SK-N-SH (cell line): ENCODE data around the gene APLP2. TPM values are rescaled to one million over a fixed set of nuclear protein-coding genes. Genes with fewer than 3 reads are reported as not detected.

ENCODE experiments used
- CTCF ChIA-PET: fragments of 300-600, 350-600 bp; formaldehyde crosslinking; extraction: SDS; loops from one replicate; lab custom pipeline; 2021; lab: Yijun Ruan, JAX
- POLR2A ChIA-PET: fragments of 350-600 bp; sonication (Branson Sonifier 250); formaldehyde crosslinking; extraction: SDS; loops from one replicate; lab custom pipeline; 2020; ENCODE audit warnings: antibody characterized with exemption, inconsistent platforms; lab: Yijun Ruan, JAX
- DNase-seq: peaks from one replicate; pipeline ENCODE4 v3.0.0; 2012
- H2AFZ ChIP-seq: fragments of 200-600 bp; sonication (generic); 2 replicates; pipeline ENCODE4 v1.8.1; 2016; ENCODE audit warnings: antibody characterized with exemption, mild to moderate bottlenecking, low read depth
- H3F3A ChIP-seq: fragments of 200-600 bp; sonication (generic); replicated peaks from 2 replicates; pipeline ENCODE3; 2016; ENCODE audit warnings: antibody characterized with exemption, mild to moderate bottlenecking; ENCODE audit not compliant: insufficient read depth
- H3K27ac ChIP-seq, 2 experiments: fragments of 200-500 bp in 1 of 2; fragments of 200-600 bp in 1 of 2; sonication (Bioruptor generic) in 1 of 2; sonication (generic), shearing (Covaris generic) in 1 of 2; 2 replicates each; pipeline versions ENCODE4 v1.5.1 to v1.6.1; 2014 to 2016; ENCODE audit warnings: low read depth in 2 of 2, inconsistent platforms in 1 of 2, low read length in 1 of 2, mild to moderate bottlenecking in 1 of 2, mixed read lengths in 1 of 2
- H3K27me3 ChIP-seq: fragments of 200-600 bp; sonication (generic), shearing (Covaris generic); 2 replicates; pipeline ENCODE4 v1.6.1; 2016; ENCODE audit warnings: mixed run types; ENCODE audit not compliant: insufficient read depth
- H3K36me3 ChIP-seq, 2 experiments: fragments of 200-500 bp in 1 of 2; fragments of 200-600 bp in 1 of 2; sonication (Bioruptor generic) in 1 of 2; sonication (generic) in 1 of 2; replicated peaks in 1 of 2; 2 replicates each; pipeline versions ENCODE3 to v1.5.1; 2014 to 2016; ENCODE audit warnings: low read length in 1 of 2, mild to moderate bottlenecking in 1 of 2; ENCODE audit not compliant: insufficient read depth in 2 of 2, control insufficient read depth in 1 of 2
- H3K4me1 ChIP-seq, 2 experiments: fragments of 200-500 bp in 1 of 2; fragments of 200-600 bp in 1 of 2; sonication (Bioruptor generic) in 1 of 2; sonication (generic), shearing (Covaris generic) in 1 of 2; 2 replicates each; pipeline versions ENCODE4 v1.5.1 to v1.6.1; 2014 to 2016; ENCODE audit warnings: low read depth in 1 of 2, low read length in 1 of 2, mixed run types in 1 of 2; ENCODE audit not compliant: insufficient read depth in 2 of 2, control insufficient read depth in 1 of 2
- H3K4me2 ChIP-seq: fragments of 200-600 bp; sonication (generic), shearing (Covaris generic); 2 replicates; pipeline ENCODE4 v1.6.1; 2017; ENCODE audit warnings: mixed run types
- H3K4me3 ChIP-seq, 2 experiments: fragments of 200-500 bp in 1 of 2; fragments of 200-600 bp in 1 of 2; sonication (Bioruptor generic) in 1 of 2; sonication (generic), shearing (Covaris generic) in 1 of 2; 2 replicates each; pipeline versions ENCODE4 v1.5.1 to v1.8.1; 2014 to 2016; ENCODE audit warnings: low read depth in 2 of 2, inconsistent platforms in 1 of 2, low read length in 1 of 2, mild to moderate bottlenecking in 1 of 2, mixed read lengths in 1 of 2, moderate library complexity in 1 of 2
- H3K79me2 ChIP-seq: fragments of 200-600 bp; sonication (generic); 2 replicates; pipeline ENCODE4 v1.8.1; 2017; ENCODE audit warnings: mild to moderate bottlenecking; ENCODE audit not compliant: insufficient read depth
- H3K9ac ChIP-seq: fragments of 200-600 bp; sonication (generic); 2 replicates; pipeline ENCODE4 v1.6.1; 2017; ENCODE audit warnings: mixed run types
- H3K9me2 ChIP-seq: fragments of 200-600 bp; sonication (generic); 2 replicates; pipeline ENCODE4 v1.6.1; 2017; ENCODE audit warnings: mixed run types
- H3K9me3 ChIP-seq: fragments of 200-600 bp; sonication (generic); 2 replicates; pipeline ENCODE4 v1.6.1; 2017; ENCODE audit warnings: mixed run types, mild to moderate bottlenecking, moderate library complexity
- H4K20me1 ChIP-seq: fragments of 200-600 bp; sonication (generic); 2 replicates; pipeline ENCODE4 v1.6.1; 2017; ENCODE audit warnings: mild to moderate bottlenecking, mixed run types; ENCODE audit not compliant: insufficient read depth
- EP300 ChIP-seq, 2 experiments: IDR thresholded peaks; 2 replicates each; pipeline versions ENCODE4 v1.4.0 to v1.6.1; 2012; ENCODE audit warnings: borderline replicate concordance in 1 of 2, low read depth in 1 of 2, low read length in 1 of 2
- EZH2phosphoT487 ChIP-seq: fragments of 200-600 bp; sonication (generic); IDR thresholded peaks from 2 replicates; pipeline ENCODE4 v1.6.1; 2017; ENCODE audit warnings: low read depth, mixed run types, mild to moderate bottlenecking, antibody characterized with exemption, moderate library complexity, borderline replicate concordance
- FOSL2 ChIP-seq: IDR thresholded peaks from 2 replicates; pipeline ENCODE4 v1.4.0; 2012; ENCODE audit warnings: low read depth, mild to moderate bottlenecking, moderate library complexity, borderline replicate concordance
- GABPA ChIP-seq: IDR thresholded peaks from 2 replicates; pipeline ENCODE4 v1.4.0; 2012; ENCODE audit warnings: low read depth, mild to moderate bottlenecking
- JUND ChIP-seq: IDR thresholded peaks from 2 replicates; pipeline ENCODE4 v1.4.0; 2012
- MEF2A ChIP-seq: IDR thresholded peaks from 2 replicates; pipeline ENCODE4 v1.4.0; 2012; ENCODE audit warnings: low read depth, borderline replicate concordance
- NFIC ChIP-seq: IDR thresholded peaks from 2 replicates; pipeline ENCODE4 v1.4.0; 2012; ENCODE audit warnings: borderline replicate concordance
- POLR2AphosphoS5 ChIP-seq: IDR thresholded peaks from 2 replicates; pipeline ENCODE4 v1.6.1; 2012; ENCODE audit warnings: low read depth, low read length
- RAD21 ChIP-seq: IDR thresholded peaks from 2 replicates; pipeline ENCODE4 v1.6.1; 2012; ENCODE audit warnings: mild to moderate bottlenecking, low read length
- RCOR1 ChIP-seq: fragments of 150-350 bp; IDR thresholded peaks from 2 replicates; pipeline ENCODE4 v1.6.1; 2017; ENCODE audit warnings: antibody characterized with exemption, low read length
- RFX5 ChIP-seq: IDR thresholded peaks from 2 replicates; pipeline ENCODE4 v1.6.1; 2012; ENCODE audit warnings: mild to moderate bottlenecking, improper control_type of control experiment, low read length
- RXRA ChIP-seq: IDR thresholded peaks from 2 replicates; pipeline ENCODE4 v1.4.0; 2012; ENCODE audit warnings: low read depth, mild to moderate bottlenecking, borderline replicate concordance
- SIN3A ChIP-seq: IDR thresholded peaks from 2 replicates; pipeline ENCODE4 v1.6.1; 2012; ENCODE audit warnings: low read depth, mild to moderate bottlenecking, low read length, moderate library complexity, borderline replicate concordance
- TCF12 ChIP-seq: IDR thresholded peaks from 2 replicates; pipeline ENCODE4 v1.4.0; 2012
- TEAD4 ChIP-seq: IDR thresholded peaks from 2 replicates; pipeline ENCODE4 v1.4.0; 2012; ENCODE audit warnings: mild to moderate bottlenecking, borderline replicate concordance; ENCODE audit not compliant: insufficient read depth
- YY1 ChIP-seq: IDR thresholded peaks from 2 replicates; pipeline ENCODE4 v1.4.0; 2012; ENCODE audit warnings: low read depth, mild to moderate bottlenecking
- WGBS: methylation state at CpG from one replicate; pipeline ENCODE4 v1.1.6; 2017; ENCODE audit warnings: low lambda C conversion rate; 5-methylcytosine and 5-hydroxymethylcytosine counted together
- polyA plus RNA-seq, 3 experiments: library from polyadenylated mRNA; depleted of rRNA; stranded (reverse); fragments of >200 nt; gene quantifications; 2 replicates each; pipeline ENCODE4 v1.2.3, GENCODE V29; 2012
- TF ChIP-seq, protein P1 (sequence below): IDR thresholded peaks from 2 replicates; pipeline ENCODE4 v1.4.0; 2012; ENCODE audit warnings: low read depth, borderline replicate concordance
- TF ChIP-seq, protein P2 (sequence below): IDR thresholded peaks from 2 replicates; pipeline ENCODE4 v1.4.0; 2012; ENCODE audit warnings: low read depth, borderline replicate concordance
- TF ChIP-seq, protein P3 (sequence below): fragments of 150-350 bp; IDR thresholded peaks from 2 replicates; pipeline ENCODE4 v1.6.1; 2017; ENCODE audit warnings: antibody characterized with exemption, low read length, low read depth, borderline replicate concordance
- TF ChIP-seq, protein P4 (sequence below): IDR thresholded peaks from 2 replicates; pipeline ENCODE4; 2012

Gene APLP2
- polyA plus RNA-seq, 1 of the 3 experiments (the other 2 are of a cell fraction) = 424 TPM

DNA sequence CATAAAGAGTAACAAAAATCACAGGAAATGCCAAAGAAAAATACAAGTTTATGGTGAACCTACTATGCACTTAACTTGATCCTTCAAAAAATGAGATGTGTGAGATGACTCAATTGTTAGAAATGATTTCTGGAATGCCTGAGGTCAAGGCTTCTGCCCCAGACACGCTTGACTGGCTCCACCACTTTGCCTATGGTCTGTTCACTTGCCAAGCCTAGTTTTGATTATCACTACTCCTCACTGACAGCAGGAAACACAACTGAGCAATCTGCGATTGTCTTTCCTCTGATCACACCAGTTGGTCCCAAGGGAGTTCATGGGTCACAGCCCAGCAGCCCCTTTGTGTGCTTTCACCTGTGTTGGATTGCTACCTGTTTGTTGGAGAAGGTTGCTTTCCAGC, 46.5 kb upstream of the APLP2 start (continued):
- TF ChIP-seq, protein P1, sequence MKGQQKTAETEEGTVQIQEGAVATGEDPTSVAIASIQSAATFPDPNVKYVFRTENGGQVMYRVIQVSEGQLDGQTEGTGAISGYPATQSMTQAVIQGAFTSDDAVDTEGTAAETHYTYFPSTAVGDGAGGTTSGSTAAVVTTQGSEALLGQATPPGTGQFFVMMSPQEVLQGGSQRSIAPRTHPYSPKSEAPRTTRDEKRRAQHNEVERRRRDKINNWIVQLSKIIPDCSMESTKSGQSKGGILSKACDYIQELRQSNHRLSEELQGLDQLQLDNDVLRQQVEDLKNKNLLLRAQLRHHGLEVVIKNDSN = no peak
- TF ChIP-seq RAD21 = no peak
- TF ChIP-seq RFX5 = no peak
- no peak for TF ChIP-seq YY1
- TF ChIP-seq EZH2phosphoT487 = no peak
- TF ChIP-seq GABPA = no peak
- no peak for TF ChIP-seq SIN3A
- TF ChIP-seq EP300 (IDR thresholded peaks at IDR 0.05; ENCODE audit: borderline replicate concordance in 1 of 2, low read depth in 1 of 2, low read length in 1 of 2) = peak in 1 of 2 experiments; percentile 56; a peak in 1 of 4 replicates
- no peak for TF ChIP-seq RXRA
- TF ChIP-seq, protein P2, sequence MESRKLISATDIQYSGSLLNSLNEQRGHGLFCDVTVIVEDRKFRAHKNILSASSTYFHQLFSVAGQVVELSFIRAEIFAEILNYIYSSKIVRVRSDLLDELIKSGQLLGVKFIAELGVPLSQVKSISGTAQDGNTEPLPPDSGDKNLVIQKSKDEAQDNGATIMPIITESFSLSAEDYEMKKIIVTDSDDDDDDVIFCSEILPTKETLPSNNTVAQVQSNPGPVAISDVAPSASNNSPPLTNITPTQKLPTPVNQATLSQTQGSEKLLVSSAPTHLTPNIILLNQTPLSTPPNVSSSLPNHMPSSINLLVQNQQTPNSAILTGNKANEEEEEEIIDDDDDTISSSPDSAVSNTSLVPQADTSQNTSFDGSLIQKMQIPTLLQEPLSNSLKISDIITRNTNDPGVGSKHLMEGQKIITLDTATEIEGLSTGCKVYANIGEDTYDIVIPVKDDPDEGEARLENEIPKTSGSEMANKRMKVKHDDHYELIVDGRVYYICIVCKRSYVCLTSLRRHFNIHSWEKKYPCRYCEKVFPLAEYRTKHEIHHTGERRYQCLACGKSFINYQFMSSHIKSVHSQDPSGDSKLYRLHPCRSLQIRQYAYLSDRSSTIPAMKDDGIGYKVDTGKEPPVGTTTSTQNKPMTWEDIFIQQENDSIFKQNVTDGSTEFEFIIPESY = no peak
- no peak for TF ChIP-seq RCOR1
- TF ChIP-seq, protein P3, sequence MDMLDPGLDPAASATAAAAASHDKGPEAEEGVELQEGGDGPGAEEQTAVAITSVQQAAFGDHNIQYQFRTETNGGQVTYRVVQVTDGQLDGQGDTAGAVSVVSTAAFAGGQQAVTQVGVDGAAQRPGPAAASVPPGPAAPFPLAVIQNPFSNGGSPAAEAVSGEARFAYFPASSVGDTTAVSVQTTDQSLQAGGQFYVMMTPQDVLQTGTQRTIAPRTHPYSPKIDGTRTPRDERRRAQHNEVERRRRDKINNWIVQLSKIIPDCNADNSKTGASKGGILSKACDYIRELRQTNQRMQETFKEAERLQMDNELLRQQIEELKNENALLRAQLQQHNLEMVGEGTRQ = no peak

DNA sequence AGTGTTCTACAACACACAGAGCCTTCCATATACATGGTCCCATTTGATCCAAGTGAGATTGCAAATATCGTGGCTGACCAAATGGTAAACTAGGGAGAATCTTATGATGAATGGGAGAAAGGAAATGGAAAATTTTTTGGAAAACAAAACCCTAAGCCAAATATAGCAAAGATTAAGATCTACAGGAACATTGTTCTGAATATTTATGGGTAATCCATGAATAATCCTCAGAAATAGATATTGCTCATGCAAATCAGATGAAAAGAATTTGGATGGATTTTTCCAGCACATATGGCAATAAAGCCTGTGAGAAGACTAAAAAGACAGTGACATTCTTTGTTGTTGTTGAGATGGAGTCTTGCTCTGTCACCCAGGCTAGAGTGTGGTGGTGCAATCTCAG, 45.3 kb upstream of the APLP2 start:
- Histone ChIP-seq H4K20me1 (no peaks in the 10 kb centered on the region), H3F3A (peaks cover 31% of the 10 kb centered on the region), H3K27ac (peak overlapping the region in 1 of 2 experiments; percentile 75; a peak in 2 of 4 replicates), H3K79me2 (no peaks in the 10 kb centered on the region), H3K9me2 (no peaks in the 10 kb centered on the region), H3K4me1 (peaks cover 0 to 16% of the 10 kb centered on the region in 2 experiments; a peak in 2 of 4 replicates), H3K27me3 (no peaks in the 10 kb centered on the region), H3K4me3 (no peak overlapping the region), H2AFZ (no peak overlapping the region), H3K4me2 (peak overlapping the region; percentile 7; the same call in 1 of the 2 replicates), H3K9me3 (no peaks in the 10 kb centered on the region), H3K9ac (peak overlapping the region; percentile 17; the same call in 1 of the 2 replicates), H3K36me3 (no peaks in the 10 kb centered on the region)
- no peak for DNase-seq
- ChIA-PET CTCF (no interaction called here), POLR2A (no interaction called here)
- TF ChIP-seq YY1 = no peak
- TF ChIP-seq, protein P3 = no peak
- TF ChIP-seq, protein P2 = no peak
- TF ChIP-seq TCF12 = peak; percentile 60
- TF ChIP-seq POLR2AphosphoS5 = peak; percentile 14; the same call in 1 of the 2 replicates
- peak; percentile 63; the same call in 1 of the 2 replicates for TF ChIP-seq FOSL2
- TF ChIP-seq TEAD4 = peak; percentile 47; the same call in 1 of the 2 replicates
- peak; percentile 53; the same call in 1 of the 2 replicates for TF ChIP-seq JUND
- peak; percentile 43; the same call in 1 of the 2 replicates for TF ChIP-seq RXRA
- TF ChIP-seq, protein P4, sequence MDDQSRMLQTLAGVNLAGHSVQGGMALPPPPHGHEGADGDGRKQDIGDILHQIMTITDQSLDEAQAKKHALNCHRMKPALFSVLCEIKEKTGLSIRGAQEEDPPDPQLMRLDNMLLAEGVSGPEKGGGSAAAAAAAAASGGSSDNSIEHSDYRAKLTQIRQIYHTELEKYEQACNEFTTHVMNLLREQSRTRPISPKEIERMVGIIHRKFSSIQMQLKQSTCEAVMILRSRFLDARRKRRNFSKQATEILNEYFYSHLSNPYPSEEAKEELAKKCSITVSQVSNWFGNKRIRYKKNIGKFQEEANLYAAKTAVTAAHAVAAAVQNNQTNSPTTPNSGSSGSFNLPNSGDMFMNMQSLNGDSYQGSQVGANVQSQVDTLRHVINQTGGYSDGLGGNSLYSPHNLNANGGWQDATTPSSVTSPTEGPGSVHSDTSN = peak; percentile 50
- peak in 1 of 2 experiments; percentile 67; a peak in 2 of 4 replicates for TF ChIP-seq EP300 (IDR thresholded peaks at IDR 0.05; ENCODE audit: borderline replicate concordance in 1 of 2, low read depth in 1 of 2, low read length in 1 of 2)
- TF ChIP-seq NFIC = peak; percentile 35; the same call in 1 of the 2 replicates
- TF ChIP-seq MEF2A = peak; percentile 98
- 22% methylated on average over 1 of the region's 1 CpG for WGBS
